ENCODE measurements around the gene PPP6R2. TPM values are rescaled to one million over a fixed set of nuclear protein-coding genes. Genes with fewer than 3 reads are reported as not detected.
"Not testable (repeated sequence)": the region's sequence is repeated elsewhere in the genome, so short reads cannot be mapped to it uniquely, and the experiment has no call there.

PPP6R2 gene
- total RNA-seq, 1 donor from 2014 or later = 42.4 TPM

DNA sequence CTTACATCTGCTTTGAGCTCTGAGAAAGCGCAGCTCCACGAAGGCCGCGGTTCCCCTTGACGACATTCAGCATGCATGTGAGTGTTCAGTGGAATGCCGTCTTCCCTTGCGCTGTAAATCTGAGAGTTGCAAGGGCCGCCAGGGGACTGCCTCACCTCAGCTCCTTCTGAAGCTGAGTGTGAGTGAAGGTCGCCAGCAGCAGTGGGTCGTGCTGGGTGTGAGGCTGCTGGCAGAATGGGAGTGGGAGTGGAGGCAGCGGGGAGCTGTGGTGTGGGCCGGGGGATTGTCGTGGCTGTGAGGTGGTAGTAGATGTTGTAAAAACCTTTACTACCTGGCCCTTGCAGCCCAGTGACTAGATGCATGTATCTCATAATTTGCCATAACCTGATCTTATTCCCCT is 65.2 kb downstream of the PPP6R2 start:
- ATAC-seq = no peak
- intact Hi-C loops (cut with DNase I) = no loop called here
- DNase-seq (ENCODE audit: missing footprints) = no peak

- intact Hi-C loops (cut with DNase I); DNase-seq (ENCODE audit: missing footprints); ATAC-seq: not testable (repeated sequence)
Observed at GRCh38 chr22:50408954-50409353, 65.8 kb downstream of the PPP6R2 start.

DNA sequence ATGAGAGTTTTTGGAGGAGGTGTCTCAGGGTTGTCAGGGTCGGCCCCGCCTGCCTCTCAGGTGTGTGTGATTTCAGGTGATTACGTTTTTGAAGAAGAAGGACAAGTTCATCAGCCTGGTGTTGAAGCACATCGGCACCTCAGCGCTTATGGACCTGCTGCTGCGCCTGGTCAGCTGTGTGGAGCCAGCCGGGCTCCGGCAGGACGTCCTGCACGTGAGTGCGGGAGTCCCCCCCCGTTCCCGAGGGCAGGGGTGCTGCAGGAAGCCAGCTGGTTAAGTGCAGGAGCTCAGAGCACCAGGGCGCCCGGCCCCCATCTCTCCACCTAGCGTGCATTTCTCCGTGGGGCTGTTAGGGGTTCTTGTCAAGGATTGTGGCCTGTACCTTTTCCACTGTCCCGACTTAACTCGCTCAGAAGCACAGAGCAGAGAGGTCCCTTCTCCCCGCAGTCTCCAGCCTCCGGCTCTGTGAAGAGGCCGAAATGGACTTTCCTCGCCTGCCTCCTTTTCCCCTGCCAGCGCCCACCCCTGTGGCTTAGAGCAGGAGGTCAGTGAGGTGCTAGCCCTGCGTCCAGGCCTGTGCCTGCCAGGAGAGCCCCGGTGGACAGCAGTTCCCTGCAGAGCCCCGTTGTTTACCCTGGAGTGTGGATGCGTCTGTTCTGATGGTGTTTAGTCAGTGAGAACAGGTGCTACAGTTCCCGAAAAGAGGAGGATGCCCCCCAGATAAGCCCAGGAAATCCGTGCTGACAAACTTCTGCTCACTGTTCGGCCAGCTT is 71.5 kb downstream of the PPP6R2 start:
- no peak for ATAC-seq

GRCh38 chr22:50415426-50415825 is 72.3 kb downstream of the PPP6R2 start:
- DNase-seq (ENCODE audit: missing footprints) (no peak), ATAC-seq (no peak)
- intact Hi-C loops (cut with DNase I) = no loop called here

More for the DNA sequence above, 71.5 kb downstream of the PPP6R2 start:
- intact Hi-C loops (cut with DNase I) = no loop called here
- no peak for DNase-seq (ENCODE audit: missing footprints)

DNA sequence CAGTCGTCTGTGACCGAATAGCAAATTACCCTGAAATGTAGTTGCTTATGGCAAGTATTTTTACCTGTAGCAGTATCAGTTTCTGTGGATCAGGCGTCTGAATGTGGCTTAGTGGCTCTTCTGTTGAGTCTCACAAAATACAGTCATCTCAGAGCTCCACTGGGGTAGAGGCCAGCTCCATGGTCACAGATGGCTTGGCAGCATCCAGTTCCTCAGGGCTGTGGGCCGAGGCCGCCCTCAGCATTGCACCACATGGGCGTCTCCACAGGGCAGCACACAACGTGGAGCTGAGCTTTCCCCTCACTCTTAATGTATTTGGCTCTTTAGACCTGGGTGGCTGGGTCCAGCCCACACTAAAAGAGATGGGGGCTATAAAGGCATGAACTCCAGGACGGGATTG is 73.9 kb downstream of the PPP6R2 start:
- DNase-seq (ENCODE audit: missing footprints) = no peak
- no peak for ATAC-seq
- intact Hi-C loops (cut with DNase I) = no loop called here

GRCh38 chr22:50417411-50418210 is 74.5 kb downstream of the PPP6R2 start:
- ATAC-seq (no peak), DNase-seq (ENCODE audit: missing footprints) (no peak)
- intact Hi-C loops (cut with DNase I) = no loop called here

DNA sequence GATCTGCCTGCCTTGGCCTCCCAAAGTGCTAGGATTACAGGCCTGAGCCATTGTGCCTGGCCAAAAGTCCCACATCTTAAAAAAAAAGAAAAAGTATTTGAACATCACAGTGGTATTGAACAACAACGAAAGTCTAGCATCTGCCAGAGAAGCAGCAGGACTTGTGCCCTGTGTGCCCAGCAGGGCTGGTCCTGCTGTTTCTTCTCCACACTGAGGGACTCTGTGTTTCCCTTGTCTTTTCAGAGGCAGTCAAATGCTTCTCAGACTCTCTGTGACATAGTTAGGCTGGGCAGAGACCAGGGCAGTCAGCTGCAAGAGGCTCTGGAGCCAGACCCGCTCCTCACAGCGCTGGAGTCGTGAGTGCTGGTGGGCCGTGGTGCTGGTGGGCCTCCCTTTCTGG is 75.5 kb downstream of the PPP6R2 start:
- intact Hi-C loops (cut with DNase I) = no loop called here
- ATAC-seq (no peak), DNase-seq (ENCODE audit: missing footprints) (no peak)

DNA sequence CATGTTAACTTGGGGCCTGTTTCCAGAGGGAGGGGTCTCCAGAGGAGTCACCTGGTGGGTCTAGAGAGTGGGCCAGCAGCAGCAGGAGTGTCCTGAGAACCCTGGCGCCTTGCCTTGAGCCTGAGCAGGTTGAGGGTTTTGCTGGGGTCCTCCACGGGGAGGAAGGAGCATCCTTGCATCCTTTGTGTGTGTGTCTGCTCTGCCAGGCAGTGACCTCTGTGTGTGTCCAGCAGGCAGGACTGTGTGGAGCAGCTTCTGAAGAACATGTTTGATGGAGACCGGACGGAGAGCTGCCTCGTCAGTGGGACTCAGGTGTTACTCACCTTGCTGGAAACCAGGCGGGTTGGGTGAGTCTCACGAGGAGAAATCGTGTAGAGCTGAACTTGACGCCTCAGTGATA is 76.0 kb downstream of the PPP6R2 start:
- peak; percentile 30 for DNase-seq (ENCODE audit: missing footprints)
- ATAC-seq = no peak
- intact Hi-C loops (cut with DNase I) = no loop called here

DNA sequence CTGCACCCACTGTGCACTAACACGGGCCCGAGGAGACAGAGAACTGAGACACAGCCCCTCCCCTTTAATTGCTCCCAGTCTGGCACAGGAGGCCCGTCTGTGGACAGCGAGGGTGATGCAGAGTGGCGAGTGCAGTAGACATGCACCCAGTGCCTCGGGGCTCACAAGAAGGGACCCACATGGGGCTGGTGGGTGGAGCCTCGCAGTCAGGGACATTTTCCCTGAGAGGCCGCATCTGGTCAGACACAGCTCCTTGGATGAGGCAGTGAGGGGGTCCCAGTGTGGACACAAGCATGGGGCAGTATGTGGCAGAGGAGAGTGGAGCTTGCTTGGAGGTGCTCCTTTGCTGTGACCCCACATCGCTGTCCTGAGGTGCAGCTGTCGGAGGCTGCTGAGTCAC is 76.9 kb downstream of the PPP6R2 start:
- no peak for ATAC-seq
- intact Hi-C loops (cut with DNase I) = no loop called here
- peak; percentile 11 for DNase-seq (ENCODE audit: missing footprints)

- ATAC-seq = no peak
- intact Hi-C loops (cut with DNase I) = no loop called here
- peak; percentile 61 for DNase-seq (ENCODE audit: missing footprints)
Observed at GRCh38 chr22:50420581-50420980, 77.5 kb downstream of the PPP6R2 start.

- intact Hi-C loops (cut with DNase I) = no loop called here
- peak; percentile 15 for DNase-seq (ENCODE audit: missing footprints)
- no peak for ATAC-seq
Observed at GRCh38 chr22:50422046-50422445, 78.9 kb downstream of the PPP6R2 start.

GRCh38 chr22:50422961-50423815 is 80.1 kb downstream of the PPP6R2 start:
- DNase-seq (ENCODE audit: missing footprints) = peak; percentile 56
- intact Hi-C loops (cut with DNase I) = no loop called here

DNA sequence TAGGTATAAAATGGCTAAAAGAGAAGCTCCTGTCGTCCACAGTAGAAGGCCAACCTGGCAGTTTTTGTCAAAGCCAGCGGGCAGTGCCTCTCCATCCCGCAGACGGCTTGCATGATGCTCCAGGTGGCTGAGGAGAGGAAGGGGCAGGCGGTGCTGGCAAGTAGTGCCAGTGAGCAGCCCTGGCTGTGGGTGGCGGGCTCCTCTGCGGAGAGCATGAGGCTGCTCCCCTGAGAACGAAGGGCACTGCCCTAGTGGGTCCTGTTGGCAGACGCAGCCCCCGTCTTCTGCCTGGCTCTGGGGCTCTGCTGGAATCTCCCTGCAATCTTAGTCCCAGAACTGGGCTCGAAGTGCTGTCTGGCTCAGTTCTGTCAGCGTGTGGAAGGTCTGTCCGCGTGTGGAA is 80.8 kb downstream of the PPP6R2 start:
- ATAC-seq (no peak), DNase-seq (ENCODE audit: missing footprints) (peak; percentile 47)
- intact Hi-C loops (cut with DNase I) = no loop called here

More at GRCh38 chr22:50422961-50423815, 80.1 kb downstream of the PPP6R2 start:
- ATAC-seq = no peak

DNA sequence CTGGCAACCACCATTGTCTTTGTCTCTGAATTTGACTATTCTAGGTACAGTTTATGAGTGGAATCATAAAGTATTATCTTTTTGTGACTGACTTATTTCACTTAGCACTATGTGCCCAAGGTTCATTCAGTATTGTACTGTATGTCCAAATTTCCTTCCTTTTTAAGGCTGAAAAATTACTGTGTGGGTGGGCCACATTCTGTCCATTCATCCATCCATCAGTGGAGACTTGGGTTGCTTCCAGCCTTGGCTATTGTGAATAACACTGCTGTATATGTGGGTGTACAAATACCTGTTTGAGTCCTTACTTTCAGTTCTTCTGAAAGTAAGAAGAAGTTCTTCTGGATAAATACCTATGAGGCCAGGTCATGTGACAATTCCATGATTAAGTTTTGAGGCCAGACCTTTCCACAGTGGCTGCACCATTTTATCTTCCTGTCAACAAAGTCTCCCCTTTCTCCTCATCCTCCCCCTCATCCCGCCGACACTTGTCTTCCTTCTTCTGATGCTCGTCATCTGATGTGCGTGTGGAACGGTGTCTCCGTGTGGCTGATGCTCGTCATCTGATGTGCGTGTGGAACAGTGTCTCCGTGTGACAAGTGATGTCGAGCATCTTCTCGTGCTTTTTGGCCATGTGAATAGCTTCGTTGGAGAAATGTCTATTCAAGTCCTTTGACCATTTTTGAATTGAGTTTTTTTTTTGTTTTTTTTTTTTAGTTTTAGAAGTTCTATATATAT is 82.2 kb downstream of the PPP6R2 start:
- intact Hi-C loops (cut with DNase I) = no loop called here
- ATAC-seq = no peak
- no peak for DNase-seq (ENCODE audit: missing footprints)

DNA sequence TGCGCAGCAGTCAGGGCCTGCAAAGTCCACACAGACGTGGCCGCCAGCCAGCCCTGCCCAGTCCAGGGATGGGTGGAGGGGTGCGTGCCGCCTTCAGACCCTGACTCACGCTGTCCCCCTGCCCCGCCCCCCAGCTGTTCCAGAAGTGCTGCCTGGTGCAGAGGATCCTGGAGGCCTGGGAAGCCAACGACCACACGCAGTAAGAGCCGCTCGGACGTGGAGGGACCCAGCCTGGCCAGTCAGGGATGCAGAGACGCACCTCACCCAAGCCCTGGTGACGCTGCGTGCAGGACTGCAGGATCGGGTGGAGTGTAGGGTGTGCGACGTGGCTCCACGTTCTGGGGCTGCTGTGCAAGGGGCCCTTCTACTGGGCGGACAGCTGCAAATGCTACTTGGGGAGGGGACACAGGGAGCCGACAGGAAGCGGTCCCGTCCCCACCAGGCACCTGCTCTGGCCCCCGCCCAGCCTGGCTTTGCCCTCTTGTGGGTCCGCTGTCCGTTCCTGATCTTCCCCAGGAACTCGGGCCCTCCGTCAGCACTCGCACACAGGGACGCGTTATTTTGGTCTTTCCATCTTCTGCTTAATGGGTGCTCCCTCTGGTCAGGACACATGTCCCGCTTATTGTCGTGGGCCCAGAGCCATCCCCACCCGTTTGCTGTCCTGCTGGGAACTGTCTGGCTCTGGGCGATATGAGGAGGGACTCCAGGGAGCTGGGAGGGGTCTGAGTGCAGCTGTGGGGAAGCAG is 89.2 kb downstream of the PPP6R2 start:
- ATAC-seq = no peak
- no peak for DNase-seq (ENCODE audit: missing footprints)
- intact Hi-C loops (cut with DNase I) = no loop called here

DNA sequence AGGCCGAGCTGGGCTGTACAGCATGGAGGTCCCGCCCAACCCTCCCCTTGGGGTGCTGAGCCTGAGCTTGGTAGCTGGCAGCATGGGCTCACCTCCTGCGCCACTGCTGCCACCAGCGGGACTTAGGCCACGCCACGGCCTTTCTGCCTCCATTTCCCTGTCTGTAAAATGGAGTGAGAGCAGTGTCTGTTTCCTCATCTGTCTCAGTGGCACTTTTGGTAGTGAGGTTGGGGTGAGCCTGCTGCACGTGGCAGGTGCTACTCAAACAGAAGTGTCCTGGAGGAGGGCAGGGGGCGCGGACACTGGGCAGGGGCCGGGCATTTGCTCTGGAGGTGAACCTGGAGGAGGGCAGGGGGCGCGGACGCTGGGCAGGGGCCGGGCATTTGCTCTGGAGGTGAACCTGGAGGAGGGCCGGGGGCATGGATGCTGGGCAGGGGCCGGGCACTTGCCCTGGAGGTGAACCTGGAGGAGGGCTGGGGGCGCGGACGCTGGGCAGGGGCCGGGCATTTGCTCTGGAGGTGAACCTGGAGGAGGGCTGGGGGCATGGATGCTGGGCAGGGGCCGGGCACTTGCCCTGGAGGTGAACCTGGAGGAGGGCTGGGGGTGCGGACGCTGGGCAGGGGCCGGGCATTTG is 89.9 kb downstream of the PPP6R2 start:
- peak; percentile 27 for DNase-seq (ENCODE audit: missing footprints)
- ATAC-seq; intact Hi-C loops (cut with DNase I): not testable (repeated sequence)

- DNase-seq (ENCODE audit: missing footprints) = peak; percentile 68
- intact Hi-C loops (cut with DNase I) = no loop called here
- ATAC-seq = no peak
Observed at GRCh38 chr22:50434849-50435248, 91.7 kb downstream of the PPP6R2 start.
